NCI-H1694 treated with DMSO at 0.1 percent for 48 hours (cell line): Measurements from ENCODE around the gene SLC25A22.

Experiments
- DNase-seq: peaks from one replicate; lab custom pipeline; 2025; lab: John Stamatoyannopoulos, UW

Gene SLC25A22

GRCh38 chr11:821512-822371 is 23.7 kb upstream of the SLC25A22 start:
- DNase-seq = no peak

DNA sequence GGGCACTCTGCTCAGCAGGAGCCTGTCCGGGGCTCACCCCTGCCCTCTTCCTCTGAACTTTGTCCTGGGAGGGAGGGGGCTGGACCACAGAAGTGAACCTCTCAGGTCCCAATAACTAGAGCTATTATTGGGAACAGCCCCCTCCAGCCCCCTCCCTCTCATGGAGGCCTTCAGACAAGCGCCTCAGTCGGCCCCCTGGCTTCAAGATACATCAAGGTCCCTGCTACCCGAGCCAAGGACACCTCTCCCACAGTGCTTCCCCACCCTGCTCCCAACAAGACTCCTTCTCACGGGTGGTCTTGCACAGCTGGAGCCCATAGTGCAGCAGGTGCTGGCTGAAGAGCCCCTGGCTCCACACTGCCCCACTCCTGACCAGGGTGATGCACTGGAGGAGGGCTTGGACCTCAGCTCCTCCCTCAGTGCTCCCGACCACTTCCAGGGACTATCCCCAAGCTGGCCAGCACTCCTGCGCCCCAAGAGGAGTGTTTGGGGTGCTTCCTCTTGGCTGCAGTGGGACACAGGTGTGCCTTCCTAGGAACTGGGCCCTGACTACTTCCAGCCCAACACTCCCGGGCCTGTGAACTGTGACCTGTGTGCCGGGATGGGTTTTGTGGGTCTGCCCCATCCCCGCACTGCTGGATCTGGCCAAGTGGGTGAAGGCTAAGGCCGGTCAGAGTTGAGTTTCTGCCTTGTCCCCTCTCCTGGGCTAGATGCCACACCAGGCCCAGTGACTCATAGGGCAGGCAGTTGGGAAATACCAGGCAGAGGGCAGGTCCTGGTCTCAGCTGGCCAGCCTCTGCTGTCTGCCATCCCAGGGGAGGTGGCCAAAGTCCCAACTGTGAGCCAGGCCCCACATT is 22.8 kb upstream of the SLC25A22 start:
- DNase-seq = no peak

DNA sequence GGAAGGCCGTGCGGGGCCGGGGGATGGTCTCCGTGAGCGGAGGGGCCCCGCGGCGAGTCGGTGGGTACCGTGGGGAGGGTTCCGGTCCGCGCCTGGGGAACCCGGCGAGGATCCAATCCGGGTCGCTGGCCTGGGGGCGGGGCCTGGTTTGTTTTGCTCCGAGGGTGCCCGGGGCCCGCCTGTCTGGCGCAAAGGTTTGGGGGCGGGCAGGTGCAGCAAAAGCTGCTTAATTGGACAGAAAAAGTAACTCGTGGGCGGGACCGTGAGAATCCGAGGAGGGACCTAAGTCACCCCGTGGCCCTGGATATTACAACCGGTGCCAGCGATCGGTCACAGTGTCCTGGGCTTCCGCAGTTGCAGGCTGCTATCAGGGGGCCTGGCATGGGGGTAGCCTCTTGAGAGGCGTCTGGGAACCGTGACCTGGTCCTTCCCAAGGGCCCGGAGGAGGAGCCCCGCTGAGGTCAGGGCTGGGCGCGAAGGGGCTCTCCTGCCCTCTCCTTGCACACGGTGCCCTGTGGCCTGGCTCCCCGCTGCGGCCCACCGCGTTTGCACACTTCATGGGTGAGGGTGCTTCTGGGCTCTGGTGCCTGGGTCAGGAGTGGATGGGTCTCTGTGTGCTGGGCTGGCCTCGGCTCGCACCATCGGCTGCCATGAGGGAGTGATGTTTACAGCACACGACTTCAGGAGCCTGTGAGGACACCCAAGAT is 22.0 kb upstream of the SLC25A22 start:
- no peak for DNase-seq

DNA sequence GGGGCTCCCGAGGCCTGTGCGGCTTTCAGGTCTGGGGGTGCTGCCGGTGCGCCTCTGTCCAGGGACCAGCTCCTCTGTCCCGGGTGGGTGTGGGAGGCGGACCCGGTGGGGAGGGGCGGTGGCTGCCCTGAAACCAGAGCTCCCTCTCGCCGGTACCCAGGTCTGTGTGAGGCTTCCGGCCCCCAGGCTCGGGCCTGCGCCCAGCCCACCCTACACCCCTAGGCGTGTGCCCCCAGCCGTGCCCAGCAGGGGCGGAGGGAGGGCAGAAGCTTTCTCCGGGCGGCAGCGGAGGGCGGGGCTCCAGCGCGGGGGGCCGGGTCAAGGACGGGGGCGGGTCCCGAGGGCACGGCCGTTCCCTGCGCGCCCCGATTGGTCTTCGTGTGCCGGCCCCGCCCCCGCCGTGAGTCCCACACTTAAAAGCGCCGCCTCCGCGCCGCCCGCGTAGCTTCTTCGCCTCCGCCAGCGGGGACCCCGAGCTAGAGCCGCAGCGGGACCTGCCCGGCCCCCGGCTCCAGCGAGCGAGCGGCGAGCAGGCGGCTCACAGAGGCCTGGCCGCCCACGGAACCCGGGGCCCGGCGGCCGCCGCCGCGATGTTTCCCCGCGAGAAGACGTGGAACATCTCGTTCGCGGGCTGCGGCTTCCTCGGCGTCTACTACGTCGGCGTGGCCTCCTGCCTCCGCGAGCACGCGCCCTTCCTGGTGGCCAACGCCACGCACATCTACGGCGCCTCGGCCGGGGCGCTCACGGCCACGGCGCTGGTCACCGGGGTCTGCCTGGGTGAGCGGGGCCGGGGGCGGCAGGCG is 21.2 kb upstream of the SLC25A22 start:
- DNase-seq = peak; percentile 64

GRCh38 chr11:818396-819128 is 20.5 kb upstream of the SLC25A22 start, which contains the start of gene PNPLA2:
PNPLA2 (plus strand) TSS chr11:818914; CDS start chr11:819719, 805 bp downstream.
- DNase-seq = no peak

GRCh38 chr11:816433-816779 is 18.3 kb upstream of the SLC25A22 start:
- DNase-seq = no peak

GRCh38 chr11:815675-816432 is 17.8 kb upstream of the SLC25A22 start:
- DNase-seq = no peak

DNA sequence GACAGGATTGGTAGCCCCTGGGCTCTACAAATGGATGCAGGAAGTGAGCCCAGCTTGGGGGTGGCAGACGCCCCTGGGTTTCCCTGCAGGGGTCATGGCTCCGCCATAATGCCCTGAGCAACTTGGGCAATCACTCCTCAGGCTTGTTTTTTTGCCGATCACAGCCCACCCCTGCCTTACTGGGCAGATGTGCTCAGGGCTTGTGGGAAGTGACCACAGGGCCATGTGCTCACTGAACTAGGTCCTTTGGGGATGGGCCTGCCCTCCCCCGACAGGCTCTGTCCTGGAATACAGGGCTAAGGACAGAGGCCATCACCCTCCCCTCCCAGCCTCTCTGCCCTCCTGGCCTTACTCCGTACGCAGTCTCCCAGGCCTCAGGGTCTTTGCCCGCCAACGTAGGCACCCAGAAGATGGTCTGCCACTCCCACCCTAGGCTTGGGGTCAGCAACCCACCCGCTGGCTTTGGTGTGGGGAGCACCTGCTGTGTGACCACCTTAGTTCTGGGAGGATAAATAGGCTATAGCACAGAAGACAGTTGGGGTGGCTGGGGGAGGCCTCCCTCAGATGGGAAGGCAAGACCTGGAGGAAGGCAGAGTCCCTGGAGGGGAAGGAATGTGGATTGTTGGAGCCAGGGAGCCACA is 15.5 kb upstream of the SLC25A22 start:
- no peak for DNase-seq

DNA sequence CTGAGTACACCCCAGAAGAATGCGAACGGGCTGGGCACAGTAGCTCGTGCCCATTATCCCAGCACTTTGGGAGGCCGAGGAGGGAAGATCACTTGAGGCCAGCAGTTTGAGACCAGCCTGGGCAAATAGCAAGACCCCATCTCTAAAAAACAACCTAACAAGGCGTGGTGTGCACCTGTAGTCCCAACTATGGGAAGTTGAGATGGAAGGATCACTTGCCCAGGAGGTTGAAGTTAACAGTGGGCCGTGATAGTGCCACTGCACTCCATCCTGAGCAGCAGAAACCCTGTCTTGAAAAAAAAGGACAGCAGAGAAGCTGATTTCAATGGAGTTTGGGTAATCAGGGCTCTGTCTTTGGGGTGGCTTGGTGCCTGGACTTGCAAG is 15.0 kb upstream of the SLC25A22 start:
- DNase-seq = no peak

DNA sequence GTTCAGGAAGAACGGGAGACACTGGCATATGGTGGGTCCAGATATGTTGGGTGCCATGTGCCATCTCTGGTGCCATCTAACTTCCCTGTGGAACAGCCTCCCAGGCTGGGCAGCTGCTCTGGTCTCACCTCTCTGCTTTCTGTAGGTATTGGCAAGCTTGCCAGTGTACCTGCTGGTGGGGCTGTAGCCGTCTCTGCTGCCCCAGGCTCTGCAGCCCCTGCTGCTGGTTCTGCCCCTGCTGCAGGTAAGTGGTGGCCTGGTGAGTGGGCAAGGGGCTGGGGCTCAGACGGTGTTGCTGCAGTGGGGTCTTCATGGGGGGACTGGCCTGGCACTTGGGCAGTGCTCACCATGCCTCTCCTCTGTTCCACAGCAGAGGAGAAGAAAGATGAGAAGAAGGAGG is 14.3 kb upstream of the SLC25A22 start:
- no peak for DNase-seq

DNA sequence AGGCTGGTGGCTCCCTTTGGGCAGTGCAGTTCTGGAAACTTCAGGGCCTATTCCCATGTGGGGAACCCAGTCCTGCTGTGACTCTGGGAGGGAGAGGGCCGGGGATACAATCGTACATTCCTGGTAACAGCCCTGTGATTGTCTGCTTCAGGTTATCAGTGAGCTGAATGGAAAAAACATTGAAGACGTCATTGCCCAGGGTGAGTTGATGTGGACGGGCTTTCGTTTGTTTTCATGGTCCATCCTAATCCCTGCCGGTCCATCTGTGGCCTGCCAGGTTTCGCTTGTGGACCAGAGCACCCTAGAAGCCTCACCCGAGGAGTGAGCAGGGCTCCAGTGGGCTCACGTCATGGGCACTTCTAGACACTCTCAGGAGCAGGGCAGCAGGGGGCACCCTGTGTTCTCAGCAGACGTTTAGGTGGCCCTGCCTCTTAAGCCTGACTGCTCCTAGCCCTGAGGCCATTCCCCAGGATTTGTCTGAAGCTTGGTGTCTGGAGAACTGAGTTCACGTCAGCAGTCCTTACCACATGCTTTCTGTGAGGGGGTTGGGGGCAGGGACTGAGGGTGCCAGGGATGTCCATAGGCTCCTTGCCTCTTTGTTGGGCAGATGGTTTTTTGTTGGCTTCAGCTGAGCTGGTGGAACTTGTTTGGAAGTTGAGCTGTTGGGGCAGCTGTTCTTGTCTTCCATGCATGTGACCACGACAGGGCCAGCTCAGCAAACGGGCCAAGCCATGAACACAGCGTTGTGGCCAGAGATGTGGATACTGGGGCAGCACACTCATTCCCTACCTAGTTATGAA is 13.6 kb upstream of the SLC25A22 start:
- no peak for DNase-seq

DNA sequence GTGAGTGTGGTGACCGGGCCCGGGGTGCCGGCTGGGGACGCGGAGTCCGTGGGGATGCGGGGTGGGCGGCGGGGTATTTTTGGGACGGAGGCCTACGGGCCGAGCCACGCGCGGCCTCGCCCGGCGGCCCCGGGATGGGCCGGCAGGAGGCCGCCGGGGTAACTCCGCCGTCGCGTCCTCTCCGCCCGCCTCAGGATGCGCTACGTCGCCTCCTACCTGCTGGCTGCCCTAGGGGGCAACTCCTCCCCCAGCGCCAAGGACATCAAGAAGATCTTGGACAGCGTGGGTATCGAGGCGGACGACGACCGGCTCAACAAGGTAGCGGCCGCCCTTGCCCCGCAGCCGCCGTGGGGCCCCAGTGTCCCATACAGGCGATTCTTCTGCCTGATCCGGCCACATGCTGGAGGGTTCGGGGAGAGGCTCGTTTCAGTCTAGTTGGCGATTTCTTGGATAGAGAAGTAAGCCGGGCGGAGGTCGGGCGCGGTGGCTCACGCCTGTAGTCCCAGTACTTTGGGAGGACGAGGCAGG is 12.0 kb upstream of the SLC25A22 start:
- no peak for DNase-seq

GRCh38 chr11:809287-810039 is 11.4 kb upstream of the SLC25A22 start, which contains the start of gene RPLP2:
RPLP2 (plus strand) TSS chr11:809967; CDS start chr11:810235, 268 bp downstream.
- peak; percentile 87 for DNase-seq

DNA sequence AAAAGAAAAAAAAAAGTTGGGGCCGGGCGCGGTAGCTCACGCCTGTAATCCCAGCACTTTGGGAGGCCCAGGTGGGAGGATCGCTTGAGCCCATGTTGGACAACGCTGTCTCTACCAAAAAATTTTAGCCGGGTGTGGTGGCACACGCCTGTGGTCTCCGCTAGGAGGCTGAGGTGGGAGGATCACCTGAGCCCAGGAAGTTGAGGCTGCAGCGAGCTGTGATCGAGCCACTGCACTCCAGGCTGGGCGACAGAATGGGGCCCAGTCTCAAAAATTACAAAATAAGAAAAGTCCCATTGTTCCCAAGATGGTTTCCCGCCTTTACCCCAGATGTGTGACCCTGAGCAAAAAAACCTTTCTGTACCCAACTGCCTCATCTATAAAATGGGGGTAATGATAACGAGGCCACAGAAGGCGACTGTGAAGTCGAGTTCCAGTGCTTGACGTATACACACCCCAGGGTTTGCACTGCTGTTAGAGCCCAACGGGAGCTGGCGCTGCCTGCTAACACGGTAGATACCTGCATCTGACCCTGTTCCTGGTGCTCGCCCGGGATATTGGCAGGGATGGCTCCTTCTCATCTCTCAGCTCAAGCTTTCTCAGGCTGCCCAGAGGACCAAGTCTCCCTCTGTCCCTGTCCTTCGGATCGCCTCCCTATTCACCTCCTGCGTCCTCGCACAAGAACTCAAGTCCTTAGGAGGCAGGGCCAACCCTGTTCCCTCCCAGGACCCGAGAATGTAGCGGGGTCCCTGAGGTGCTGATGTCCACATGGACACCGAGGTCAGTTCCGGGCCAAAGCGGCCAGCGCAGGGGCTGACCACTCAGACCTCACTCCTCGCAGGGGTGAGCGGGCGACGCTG is 10.6 kb upstream of the SLC25A22 start:
- DNase-seq = no peak

DNA sequence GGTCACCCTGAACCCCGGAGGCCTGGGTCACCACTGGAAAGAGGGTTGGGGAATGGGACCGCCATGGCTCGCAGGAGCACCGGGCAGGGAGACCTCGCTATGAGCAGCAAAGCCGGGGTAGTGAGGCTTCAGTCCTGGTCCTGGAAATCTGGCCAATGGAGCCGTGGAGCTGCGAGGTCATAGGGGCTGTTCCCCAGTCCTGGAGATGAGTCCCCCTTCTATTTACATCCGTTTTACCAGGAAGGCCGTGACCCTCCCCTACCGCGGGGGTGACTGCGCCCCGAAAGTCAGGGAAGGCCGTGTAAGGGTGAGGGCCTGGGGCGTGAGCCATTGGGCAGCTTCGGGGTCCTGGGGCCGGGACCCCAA is 6.5 kb upstream of the SLC25A22 start:
- no peak for DNase-seq

DNA sequence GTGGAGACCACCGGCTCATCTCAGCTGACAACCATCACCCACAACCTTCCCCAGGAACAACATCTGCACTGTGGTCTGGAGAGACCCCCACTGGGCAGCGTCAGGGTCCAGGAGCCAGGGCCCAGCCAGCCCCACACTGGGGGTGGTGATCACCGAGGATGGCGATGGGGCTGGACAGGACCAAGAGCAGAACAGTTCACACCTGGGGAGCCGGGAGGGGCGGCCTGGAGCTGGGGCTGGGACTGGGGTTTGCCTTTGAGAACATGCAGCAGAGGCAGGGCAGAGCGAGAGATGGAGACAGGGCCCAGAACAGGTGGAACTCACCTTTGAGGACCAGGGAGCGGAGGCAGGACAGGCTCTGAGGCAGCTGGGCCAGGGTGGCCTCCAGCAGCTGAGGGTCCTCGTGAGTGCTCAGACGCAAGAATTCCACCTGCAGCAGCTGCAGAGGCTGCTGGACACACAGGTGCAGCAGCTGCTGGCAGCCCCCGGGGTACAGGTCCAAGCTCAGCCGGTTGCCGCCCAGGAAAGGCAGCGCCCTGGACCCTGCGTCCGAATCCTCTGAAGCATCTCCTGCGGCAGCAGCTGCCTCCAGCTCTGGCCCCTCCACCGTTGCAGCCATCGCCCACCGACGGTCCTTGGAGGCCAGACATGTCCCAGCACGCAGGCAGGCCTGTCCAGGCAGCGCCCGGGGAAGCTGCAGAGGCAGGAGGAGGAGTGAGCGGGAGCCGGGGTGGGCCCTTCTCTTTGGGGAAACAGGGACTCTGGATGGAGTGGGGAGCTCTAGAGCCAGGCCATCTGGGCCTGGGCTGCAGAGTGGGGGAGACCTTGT is 5.9 kb upstream of the SLC25A22 start:
- DNase-seq = peak; percentile 32
